ENCODE measurements around the gene YY1. TPM values are rescaled to one million over a fixed set of nuclear protein-coding genes. Genes with fewer than 3 reads are reported as not detected.

YY1 gene
- total and polyA plus RNA-seq, 2 of the 8 experiments (the other 6 are each of a cell fraction or from before 2014, with no cell fraction given) = 26.4 to 106 TPM

DNA sequence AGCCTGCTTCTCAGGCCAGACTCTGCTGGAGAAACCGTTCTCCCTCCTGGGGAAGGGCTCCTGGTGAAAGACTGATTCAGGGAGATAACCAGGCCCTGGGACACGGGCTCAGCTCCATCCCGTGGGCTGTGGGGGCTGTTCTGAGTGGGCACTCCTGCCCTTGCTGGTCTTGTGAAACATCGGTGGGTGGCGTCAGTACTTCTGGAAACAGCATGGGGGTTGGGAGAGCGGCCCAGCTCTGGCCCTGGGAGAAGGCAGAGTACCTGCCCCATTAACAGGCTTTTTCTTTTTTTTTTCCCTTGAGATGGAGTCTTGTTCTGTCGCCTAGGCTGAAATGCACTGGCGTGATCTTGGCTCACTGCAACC lies 85.0 kb downstream of the YY1 start:
- Histone ChIP-seq H2BK120ac (replicated peaks; ENCODE audit: low read depth, low read length) (no peak overlapping the region), H2AFZ (ENCODE audit: low read length) (no peak overlapping the region), H2AK5ac (ENCODE audit: low read depth, low read length) (no peak overlapping the region), H3K36me3 (ENCODE audit: control insufficient read depth in 2 of 4, insufficient read depth in 4 of 4, low read length in 3 of 4) (no peaks in the 10 kb centered on the region), H4K8ac (ENCODE audit: extremely low read depth, insufficient read depth, low read length) (no peak overlapping the region), H3K27me3 (replicated peaks in 1 of 4; ENCODE audit: control insufficient read depth in 3 of 4, extremely low read depth in 1 of 4, insufficient read depth in 3 of 4, low read length in 3 of 4) (no peaks in the 10 kb centered on the region), H3K4ac (replicated peaks; ENCODE audit: insufficient read length, low read depth, low read length) (no peak overlapping the region), H4K91ac (replicated peaks; ENCODE audit: insufficient read length, low read length) (no peak overlapping the region), H3K79me2 (ENCODE audit: control insufficient read depth in 1 of 2, insufficient read depth in 2 of 2, low read length in 2 of 2) (no peaks in the 10 kb centered on the region), H3K14ac (ENCODE audit: insufficient read length) (no peak overlapping the region), H2BK12ac (ENCODE audit: low read depth, low read length) (no peak overlapping the region), H4K20me1 (replicated peaks in 1 of 2; ENCODE audit: control insufficient read depth in 1 of 2, insufficient read depth in 2 of 2, low read length in 2 of 2) (no peaks in the 10 kb centered on the region), H3K9me3 (ENCODE audit: insufficient read depth in 2 of 2, low read depth in 1 of 2, low read length in 1 of 2) (no peaks in the 10 kb centered on the region), H3K27ac (ENCODE audit: low read depth, low read length) (no peak overlapping the region), H3K79me1 (ENCODE audit: low read depth, low read length) (no peaks in the 10 kb centered on the region), H3K4me2 (ENCODE audit: insufficient read depth in 1 of 2, low read depth in 2 of 2, low read length in 2 of 2) (no peak overlapping the region), H3K56ac (replicated peaks; ENCODE audit: insufficient read length, low read depth, low read length) (no peak overlapping the region), H2BK20ac (ENCODE audit: low read length) (no peak overlapping the region), H3K4me3 (ENCODE audit: extremely low read depth in 1 of 4, insufficient read depth in 2 of 4, low read depth in 3 of 4, low read length in 4 of 4) (no peak overlapping the region), H3K9ac (replicated peaks in 1 of 4; ENCODE audit: extremely low read depth in 1 of 4, low read depth in 3 of 4, low read length in 3 of 4) (no peak overlapping the region), H3K18ac (ENCODE audit: extremely low read depth, low read length) (no peak overlapping the region; the same call in 1 of the 2 replicates), H3K23me2 (ENCODE audit: low read depth, low read length) (no peaks in the 10 kb centered on the region; the same call in 1 of the 2 replicates), H3K4me1 (replicated peaks in 1 of 4; ENCODE audit: control insufficient read depth in 3 of 4, insufficient read depth in 4 of 4, low read length in 3 of 4) (no peaks in the 10 kb centered on the region; a peak in 1 of 7 replicates), H2BK5ac (ENCODE audit: low read depth, low read length) (no peak overlapping the region), H4K5ac (ENCODE audit: insufficient read length, low read depth, low read length) (no peak overlapping the region), H3K23ac (ENCODE audit: insufficient read length) (no peak overlapping the region), H2BK15ac (ENCODE audit: low read length) (no peak overlapping the region)
- ChIA-PET CTCF (ENCODE audit: partially characterized antibody) (interaction anchor here (0.8 to 1.1 kb wide), 2 partner anchors 10 to 30 kb away, joined by 3 to 4 read pairs; no protein-coding TSS in a partner anchor), POLR2A (ENCODE audit: partially characterized antibody) (interaction anchor here (0.9 to 1.9 kb wide), 2 partner anchors 11 to 14 kb away, joined by 6 read pairs; no protein-coding TSS in a partner anchor)
- TF ChIP-seq RNF2 (IDR thresholded peaks at IDR 0.05; ENCODE audit: borderline replicate concordance, low read depth, low read length, missing control alignments, poor library complexity, severe bottlenecking) (no peak), SP1 (IDR thresholded peaks at IDR 0.05; ENCODE audit: low read depth, low read length) (no peak), GABPA (IDR thresholded peaks at IDR 0.05; ENCODE audit: borderline replicate concordance, insufficient read depth, low read length) (no peak), KDM1A (IDR thresholded peaks at IDR 0.05; ENCODE audit: borderline replicate concordance, low read length) (no peak), TAF7 (optimal IDR thresholded peaks at IDR 0.05; ENCODE audit: borderline replicate concordance, low read depth, low read length) (no peak), CEBPB (IDR thresholded peaks at IDR 0.05; ENCODE audit: low read depth, low read length) (no peak)
- no peak for FAIRE-seq
- WGBS, 2 experiments (ENCODE audit: extremely low coverage in 1 of 2, insufficient coverage in 1 of 2, insufficient read length in 1 of 2, insufficient replicate concordance in 2 of 2, low coverage in 1 of 2, low lambda C conversion rate in 2 of 2, missing lambda C conversion rate in 1 of 2) = 78% methylated on average over 6 of the region's 8 CpGs; no CpG with 5 or more reads in 1 of the 2 experiments
- no peak for DNase-seq (ENCODE audit: low read depth in 1 of 2, low spot score in 2 of 2)
